Coronary artery (tissue), 2 donors: ENCODE data around the gene LCN2.

Experiments
- DNase-seq: peaks from one replicate; pipeline ENCODE4 v3.0.0-alpha.2; 2017; ENCODE audit warnings: low spot score
- H3K27ac ChIP-seq, 2 donors: fragments of 200-600 bp; sonication (generic); one replicate each; pipeline ENCODE4 v1.5.1; 2016 to 2019
- H3K4me3 ChIP-seq: fragments of 200-600 bp; sonication (generic); 2 replicates; pipeline ENCODE4 v1.5.1; 2016; ENCODE audit warnings: mild to moderate bottlenecking, moderate library complexity
- CTCF ChIP-seq: fragments of 200-600 bp; sonication (generic); IDR thresholded peaks from one replicate; pipeline ENCODE4 v1.5.1; 2019; ENCODE audit warnings: antibody characterized with exemption

The LCN2 gene

DNA sequence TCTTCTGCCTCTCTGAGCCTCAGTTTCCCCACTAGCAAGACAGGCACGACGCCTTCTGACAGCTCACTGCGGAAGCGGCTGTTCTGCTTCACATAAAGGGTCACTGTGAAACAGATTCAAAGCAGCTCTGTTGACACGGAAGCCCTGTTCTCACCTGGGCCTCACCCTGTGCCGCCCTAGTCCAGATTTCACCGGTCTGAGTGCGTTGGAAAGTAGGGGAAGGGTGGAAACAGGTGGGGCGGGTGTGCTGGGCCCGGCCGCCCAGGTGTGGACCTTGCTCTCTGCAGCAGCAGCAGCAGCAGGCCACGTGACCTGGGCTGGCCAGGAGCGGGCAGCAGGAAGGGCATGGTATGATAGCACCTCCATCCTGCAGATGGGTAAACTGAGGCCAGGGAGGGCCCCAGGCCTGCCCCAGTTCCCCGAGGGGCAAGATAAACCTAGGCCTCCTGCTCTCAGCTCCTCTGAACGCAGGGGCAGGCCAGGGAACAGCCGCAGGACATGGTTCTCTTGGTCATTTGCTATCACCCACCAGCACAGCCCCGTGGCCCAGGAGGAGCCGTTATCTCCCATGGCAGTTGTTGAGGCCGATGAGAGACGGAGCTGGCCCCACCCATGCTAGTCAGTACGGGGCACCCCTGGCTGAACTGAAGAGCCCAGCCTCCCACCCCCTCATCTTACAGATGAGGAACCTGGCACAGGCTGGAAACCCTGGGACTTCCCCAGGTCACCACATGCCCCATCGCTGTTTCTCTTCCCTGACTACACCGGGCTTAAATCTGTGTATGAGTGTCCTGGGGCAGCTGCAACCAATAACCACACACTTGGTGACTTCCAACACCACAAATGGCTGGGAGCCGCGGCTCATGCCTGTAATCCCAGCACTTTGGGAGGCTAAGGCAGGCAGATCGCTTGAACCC is 33.8 kb upstream of the LCN2 start:
- DNase-seq = no peak
- no peak overlapping the region for H3K4me3 ChIP-seq
- TF ChIP-seq CTCF = no peak
- no peak overlapping the region for H3K27ac ChIP-seq

GRCh38 chr9:128116104-128117083 is 32.9 kb upstream of the LCN2 start:
- Histone ChIP-seq H3K27ac (no peak overlapping the region), H3K4me3 (no peak overlapping the region)
- DNase-seq = no peak
- no peak for TF ChIP-seq CTCF

DNA sequence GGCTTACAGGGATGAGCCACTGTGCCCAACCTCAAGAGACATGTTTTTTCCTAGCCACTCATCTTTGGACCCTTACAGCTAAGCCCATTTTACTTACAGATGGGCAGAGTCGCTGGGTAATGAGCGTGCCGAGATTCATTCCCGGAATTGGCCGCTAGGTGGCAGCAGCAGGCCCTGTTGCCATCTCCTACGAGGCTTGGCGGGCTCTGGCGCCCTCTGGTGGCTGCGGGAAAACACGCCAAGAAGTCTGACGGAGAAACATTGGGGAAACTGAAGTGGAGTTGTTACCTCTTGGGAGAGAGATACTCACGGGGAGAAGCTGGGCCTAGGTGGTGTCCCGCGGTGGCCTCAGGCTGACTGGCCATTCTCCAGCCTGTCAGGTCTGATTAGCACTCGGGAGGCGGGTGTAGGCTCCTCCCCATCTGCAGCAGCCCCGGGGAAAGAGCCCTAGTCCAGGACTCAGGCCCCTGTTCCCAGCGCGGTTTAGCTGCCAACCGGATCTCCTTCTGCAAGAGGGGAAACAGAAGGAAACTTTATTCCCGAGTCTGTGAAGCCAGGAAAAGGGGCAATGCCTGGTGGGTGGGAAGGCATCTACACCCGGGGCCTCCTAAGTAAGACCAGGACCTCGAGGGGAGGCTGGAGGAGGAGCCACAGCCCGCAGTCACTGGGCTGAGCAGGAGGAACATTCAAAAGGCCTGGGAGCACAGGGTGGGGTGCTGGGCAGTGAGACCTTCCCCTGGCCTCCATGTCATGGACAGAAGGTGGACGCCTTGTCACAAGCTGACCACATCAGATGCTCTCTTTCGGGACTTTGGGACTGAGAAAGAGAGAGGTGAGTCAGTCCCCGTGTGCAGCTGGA is 31.4 kb upstream of the LCN2 start:
- Histone ChIP-seq H3K4me3 (no peak overlapping the region), H3K27ac (peak overlapping the region in 1 of 2 donors; percentile 5)
- DNase-seq = peak; percentile 92
- peak; percentile 99 for TF ChIP-seq CTCF

GRCh38 chr9:128118472-128118857 is 30.8 kb upstream of the LCN2 start:
- H3K27ac ChIP-seq = no peak overlapping the region
- no peak for DNase-seq
- H3K4me3 ChIP-seq = no peak overlapping the region
- no peak for TF ChIP-seq CTCF

DNA sequence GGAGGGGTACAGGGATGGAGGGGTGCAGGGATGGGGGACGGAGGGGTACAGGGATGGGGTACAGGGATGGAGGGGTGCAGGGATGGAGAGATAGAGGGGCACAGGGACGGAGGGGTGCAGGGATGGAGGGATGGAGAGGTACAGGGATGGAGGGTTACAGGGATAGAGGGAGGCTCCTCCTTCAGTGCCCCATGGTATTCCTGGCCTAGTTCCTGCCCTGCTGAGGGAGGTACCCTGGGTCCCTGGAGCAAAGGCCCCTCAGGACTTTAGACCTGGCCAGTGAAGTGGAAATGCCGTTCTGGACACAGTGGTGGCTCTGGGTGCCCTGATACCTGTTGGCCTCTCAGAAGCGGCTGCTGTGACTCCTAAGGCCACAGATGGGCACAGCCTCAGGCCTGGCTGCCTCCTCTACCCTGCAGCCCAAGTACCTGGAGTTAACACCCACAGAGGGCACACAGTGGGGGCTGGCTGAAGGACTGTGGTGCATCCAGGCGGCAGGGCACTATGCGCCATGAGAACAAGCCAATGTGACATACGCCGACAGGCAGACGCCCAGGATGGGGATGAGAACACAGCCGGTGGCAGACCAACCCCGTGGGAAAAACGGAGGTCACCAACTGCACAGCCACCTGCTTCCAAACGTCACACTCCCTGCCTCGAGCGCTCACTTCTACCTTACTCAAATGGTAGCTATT is 30.1 kb upstream of the LCN2 start:
- TF ChIP-seq CTCF = no peak
- no peak for DNase-seq
- H3K4me3 ChIP-seq = no peak overlapping the region
- H3K27ac ChIP-seq = no peak overlapping the region
